ENCODE measurements around the gene MBOAT2.
"Not testable (repeated sequence)": the region's sequence is repeated elsewhere in the genome, so short reads cannot be mapped to it uniquely, and the experiment has no call there.

MBOAT2 gene

DNA sequence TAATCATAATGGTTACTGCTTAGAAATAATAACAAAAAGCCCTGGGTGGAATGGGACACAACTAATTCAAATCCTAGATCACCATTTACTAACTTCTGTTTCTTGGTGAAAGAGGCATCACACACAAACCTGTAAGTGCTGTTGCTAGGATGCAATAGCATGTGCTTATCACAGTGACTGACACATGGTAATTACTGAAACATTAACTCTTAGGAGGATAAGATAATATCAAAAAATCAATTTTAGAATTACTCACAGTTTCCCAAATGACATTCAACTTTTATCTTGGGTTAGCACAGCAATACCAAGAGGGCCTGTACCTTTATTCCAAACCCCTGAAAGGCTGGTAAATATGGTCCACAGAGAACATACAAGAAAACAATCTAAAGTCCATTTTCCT is 69.1 kb downstream of the MBOAT2 start:
- TF ChIP-seq, protein P1, sequence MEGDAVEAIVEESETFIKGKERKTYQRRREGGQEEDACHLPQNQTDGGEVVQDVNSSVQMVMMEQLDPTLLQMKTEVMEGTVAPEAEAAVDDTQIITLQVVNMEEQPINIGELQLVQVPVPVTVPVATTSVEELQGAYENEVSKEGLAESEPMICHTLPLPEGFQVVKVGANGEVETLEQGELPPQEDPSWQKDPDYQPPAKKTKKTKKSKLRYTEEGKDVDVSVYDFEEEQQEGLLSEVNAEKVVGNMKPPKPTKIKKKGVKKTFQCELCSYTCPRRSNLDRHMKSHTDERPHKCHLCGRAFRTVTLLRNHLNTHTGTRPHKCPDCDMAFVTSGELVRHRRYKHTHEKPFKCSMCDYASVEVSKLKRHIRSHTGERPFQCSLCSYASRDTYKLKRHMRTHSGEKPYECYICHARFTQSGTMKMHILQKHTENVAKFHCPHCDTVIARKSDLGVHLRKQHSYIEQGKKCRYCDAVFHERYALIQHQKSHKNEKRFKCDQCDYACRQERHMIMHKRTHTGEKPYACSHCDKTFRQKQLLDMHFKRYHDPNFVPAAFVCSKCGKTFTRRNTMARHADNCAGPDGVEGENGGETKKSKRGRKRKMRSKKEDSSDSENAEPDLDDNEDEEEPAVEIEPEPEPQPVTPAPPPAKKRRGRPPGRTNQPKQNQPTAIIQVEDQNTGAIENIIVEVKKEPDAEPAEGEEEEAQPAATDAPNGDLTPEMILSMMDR (IDR thresholded peaks at IDR 0.05; ENCODE audit: control insufficient read depth, insufficient read depth, low read depth, low read length, missing control alignments), result no peak
- no peak overlapping the region for H3K4me3 ChIP-seq (ENCODE audit: control insufficient read depth, low read depth, low read length)
- DNase-seq (ENCODE audit: low read depth), result no peak

DNA sequence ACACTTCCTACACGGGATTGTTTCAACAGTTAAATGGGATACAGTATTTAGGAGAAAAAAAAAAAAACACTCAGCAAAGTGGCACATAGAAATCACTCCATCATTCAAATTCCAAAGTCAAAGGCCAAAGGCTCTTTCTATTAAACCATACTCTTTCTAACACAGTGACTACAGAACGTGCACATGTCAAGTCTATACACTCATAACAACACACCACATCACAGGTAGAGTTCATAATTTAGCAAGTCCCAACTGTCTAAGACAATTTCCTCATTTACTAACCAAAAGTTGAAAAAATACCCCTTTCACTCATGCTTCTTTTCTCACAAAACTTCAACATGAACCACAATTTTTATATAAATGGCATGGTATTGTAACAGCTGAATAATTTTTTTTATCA is 70.8 kb downstream of the MBOAT2 start:
- no peak overlapping the region for H3K4me3 ChIP-seq (ENCODE audit: control insufficient read depth, low read depth, low read length)
- TF ChIP-seq, protein P1 (IDR thresholded peaks at IDR 0.05; ENCODE audit: control insufficient read depth, insufficient read depth, low read depth, low read length, missing control alignments), result no peak
- no peak for DNase-seq (ENCODE audit: low read depth)

DNA sequence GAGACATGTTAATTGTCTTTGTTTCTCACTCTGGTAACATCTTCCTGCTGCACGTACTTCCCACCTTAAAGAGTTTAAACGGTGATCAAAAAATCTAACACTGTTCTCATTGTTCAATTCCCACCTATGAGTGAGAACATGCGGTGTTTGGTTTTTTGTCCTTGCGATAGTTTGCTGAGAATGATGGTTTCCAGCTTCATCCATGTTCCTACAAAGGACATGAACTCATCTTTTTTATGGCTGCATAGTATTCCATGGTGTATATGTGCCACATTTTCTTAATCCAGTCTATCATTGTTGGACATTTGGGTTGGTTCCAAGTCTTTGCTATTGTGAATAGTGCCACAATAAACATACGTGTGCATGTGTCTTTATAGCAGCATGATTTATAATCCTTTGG is 73.3 kb downstream of the MBOAT2 start:
- DNase-seq (ENCODE audit: low read depth); H3K4me3 ChIP-seq (ENCODE audit: control insufficient read depth, low read depth, low read length): not testable (repeated sequence)

DNA sequence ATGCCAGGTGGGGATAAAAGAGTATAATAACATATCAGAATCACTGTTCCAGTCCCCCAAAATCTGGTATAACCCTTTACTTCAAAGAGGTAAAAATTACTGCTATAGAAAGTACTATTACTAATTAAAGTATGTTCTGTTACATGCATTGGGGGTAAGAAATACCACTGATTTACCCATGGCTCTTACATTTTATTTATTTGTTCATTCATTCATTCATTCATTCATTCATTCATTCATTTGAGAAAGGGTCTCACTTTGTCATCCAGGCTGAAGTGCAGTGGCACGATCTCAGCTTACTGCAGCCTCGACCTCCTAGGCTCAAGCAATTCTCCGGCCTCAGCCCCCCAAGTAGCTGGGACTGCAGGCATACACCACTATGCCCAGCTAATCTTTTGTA is 74.4 kb downstream of the MBOAT2 start:
- TF ChIP-seq, protein P1 (IDR thresholded peaks at IDR 0.05; ENCODE audit: control insufficient read depth, insufficient read depth, low read depth, low read length, missing control alignments), result no peak
- no peak overlapping the region for H3K4me3 ChIP-seq (ENCODE audit: control insufficient read depth, low read depth, low read length)
- DNase-seq (ENCODE audit: low read depth), result no peak

DNA sequence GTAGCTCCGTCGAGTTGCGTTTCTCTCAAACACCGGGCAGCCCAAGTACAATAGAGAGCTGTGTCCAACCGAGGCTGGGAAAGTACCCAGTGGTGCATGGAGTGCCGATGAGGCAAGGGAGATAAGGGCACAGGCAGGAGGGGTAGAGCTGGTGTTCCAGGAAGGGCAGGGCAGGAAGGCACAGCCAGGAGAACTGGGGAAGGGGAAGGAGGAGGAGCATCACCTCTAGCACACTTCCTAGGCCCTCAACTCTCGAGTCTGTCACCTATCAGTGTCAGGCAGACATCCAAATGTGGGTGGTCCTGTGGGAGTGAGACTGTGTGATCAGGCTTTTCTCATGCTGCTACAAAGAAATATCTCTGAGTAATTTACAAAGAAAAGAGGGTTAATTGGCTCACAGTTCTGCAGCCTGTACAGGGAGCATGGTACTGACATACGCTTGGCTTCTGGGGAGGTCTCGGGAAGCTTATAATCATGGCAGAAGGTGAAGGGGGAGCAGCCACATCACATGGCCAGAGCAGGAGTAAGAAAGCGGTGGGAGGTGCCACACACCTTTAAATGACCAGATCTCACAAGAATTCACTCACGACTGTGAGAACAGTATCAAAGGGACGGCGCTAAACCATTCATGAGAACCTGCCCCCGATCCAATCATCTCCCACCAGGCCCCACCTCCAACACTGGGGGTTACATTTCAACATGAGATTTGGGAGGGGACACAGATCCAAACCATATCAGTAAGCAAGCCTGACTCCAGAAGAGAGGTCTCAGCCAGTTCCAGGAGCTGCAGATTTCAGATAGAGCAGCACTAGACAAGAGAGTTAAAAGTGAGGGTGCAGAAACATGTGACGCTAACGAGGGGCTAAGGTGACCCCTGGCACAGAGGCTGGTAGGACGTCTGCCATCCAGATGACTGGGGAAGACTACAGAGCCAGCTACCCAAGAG is 75.7 kb downstream of the MBOAT2 start:
- no peak overlapping the region for H3K4me3 ChIP-seq (ENCODE audit: control insufficient read depth, low read depth, low read length)
- no peak for DNase-seq (ENCODE audit: low read depth)
- TF ChIP-seq, protein P1 (IDR thresholded peaks at IDR 0.05; ENCODE audit: control insufficient read depth, insufficient read depth, low read depth, low read length, missing control alignments), result no peak

DNA sequence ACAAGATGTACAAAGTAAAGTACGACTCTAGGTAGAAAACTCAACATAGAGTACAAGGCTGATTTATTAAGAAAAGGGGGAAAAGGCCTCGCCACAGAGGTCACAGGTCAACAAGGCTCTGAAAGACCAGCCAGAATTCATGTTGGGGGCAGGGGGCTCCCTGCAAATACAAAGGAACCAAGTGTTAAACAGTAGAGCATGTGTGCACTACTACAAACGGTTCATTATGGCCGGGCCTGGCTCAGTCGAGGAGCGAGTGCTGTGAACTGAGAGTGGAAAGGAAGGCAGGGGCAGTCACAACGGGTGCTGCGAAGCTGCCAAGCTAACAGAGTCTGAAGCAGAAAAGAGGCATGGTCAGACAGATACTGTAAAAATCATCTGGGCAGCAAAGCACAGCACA is 77.1 kb downstream of the MBOAT2 start:
- H3K4me3 ChIP-seq (ENCODE audit: control insufficient read depth, low read depth, low read length), result no peak overlapping the region
- DNase-seq (ENCODE audit: low read depth), result no peak
- TF ChIP-seq, protein P1 (IDR thresholded peaks at IDR 0.05; ENCODE audit: control insufficient read depth, insufficient read depth, low read depth, low read length, missing control alignments), result no peak

DNA sequence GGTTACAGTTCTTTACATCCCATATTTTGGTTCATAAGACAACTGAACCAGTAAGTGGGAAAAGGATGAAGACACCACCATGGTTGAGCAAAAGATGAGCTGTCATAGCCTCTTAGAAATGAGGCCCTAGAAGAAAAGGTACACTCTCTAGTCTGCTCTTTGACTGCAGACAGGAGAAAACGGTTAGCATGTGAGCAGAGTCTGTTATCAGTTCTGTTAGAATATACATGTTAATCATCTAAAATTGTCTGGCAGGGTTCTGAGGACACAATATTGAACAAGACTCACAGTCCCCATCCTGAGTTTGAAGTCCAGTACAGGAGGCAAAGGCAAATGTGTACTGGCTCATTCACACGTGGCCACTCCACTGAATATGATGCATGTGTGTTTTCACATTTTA is 78.1 kb downstream of the MBOAT2 start:
- no peak for DNase-seq (ENCODE audit: low read depth)
- TF ChIP-seq, protein P1 (IDR thresholded peaks at IDR 0.05; ENCODE audit: control insufficient read depth, insufficient read depth, low read depth, low read length, missing control alignments), result no peak
- H3K4me3 ChIP-seq (ENCODE audit: control insufficient read depth, low read depth, low read length), result no peak overlapping the region

Measured in AG09309 (cell line).